Neural progenitor cell (in vitro differentiated cells): ENCODE data around the gene CRYM. TPM values are rescaled to one million over a fixed set of nuclear protein-coding genes. Genes with fewer than 3 reads are reported as not detected.

Experiments
- DNase-seq: peaks from one replicate; pipeline ENCODE4 v3.0.0-alpha.2; 2016; ENCODE audit warnings: low spot score
- H2AFZ ChIP-seq: fragments of 200-600 bp; sonication (generic); replicated peaks from 2 replicates; pipeline ENCODE4 v1.6.1; 2016; ENCODE audit warnings: antibody characterized with exemption
- H3F3A ChIP-seq: fragments of 200-600 bp; sonication (generic); 2 replicates; pipeline ENCODE4 v1.6.1; 2016; ENCODE audit warnings: antibody characterized with exemption, low read depth
- H3K27ac ChIP-seq: fragments of 200-600 bp; sonication (generic); 2 replicates; pipeline ENCODE4 v1.5.1; 2016; ENCODE audit warnings: mild to moderate bottlenecking
- H3K27me3 ChIP-seq: fragments of 200-600 bp; sonication (generic); 2 replicates; pipeline ENCODE4 v1.6.1; 2016; ENCODE audit warnings: mild to moderate bottlenecking, moderate library complexity
- H3K36me3 ChIP-seq: fragments of 200-600 bp; sonication (generic); 2 replicates; pipeline ENCODE4 v1.5.1; 2016
- H3K4me1 ChIP-seq: fragments of 200-600 bp; sonication (generic); 2 replicates; pipeline ENCODE4 v1.6.1; 2016; ENCODE audit warnings: mixed run types
- H3K4me2 ChIP-seq: fragments of 200-600 bp; sonication (generic); 2 replicates; pipeline ENCODE4 v1.6.1; 2016
- H3K4me3 ChIP-seq: fragments of 200-600 bp; sonication (generic); 2 replicates; pipeline ENCODE4 v1.5.1; 2016
- H3K79me2 ChIP-seq: fragments of 200-600 bp; sonication (generic); 2 replicates; pipeline ENCODE4 v1.6.1; 2016; ENCODE audit warnings: low read depth
- H3K9ac ChIP-seq: fragments of 200-600 bp; sonication (generic); 2 replicates; pipeline ENCODE4 v1.6.1; 2016
- H3K9me3 ChIP-seq: fragments of 200-600 bp; sonication (generic); 2 replicates; pipeline ENCODE4 v1.5.1; 2016; ENCODE audit warnings: low read depth
- H4K20me1 ChIP-seq: fragments of 200-600 bp; sonication (generic); 2 replicates; pipeline ENCODE4 v1.6.1; 2016; ENCODE audit warnings: low read depth
- H3K27ac Mint-ChIP-seq: 3 replicates; pipeline ENCODE4 v1.8.0; 2021; ENCODE audit warnings: mixed read lengths
- H3K27me3 Mint-ChIP-seq: 2 replicates; pipeline ENCODE4 v1.8.0; 2022; ENCODE audit warnings: low read depth, mild to moderate bottlenecking, inconsistent platforms, moderate library complexity, mixed read lengths; ENCODE audit not compliant: insufficient read depth
- H3K36me3 Mint-ChIP-seq: 3 replicates; pipeline ENCODE4 v1.8.0; 2021; ENCODE audit warnings: mixed read lengths
- H3K4me1 Mint-ChIP-seq: 3 replicates; pipeline ENCODE4 v1.8.0; 2021; ENCODE audit warnings: mixed read lengths
- H3K4me3 Mint-ChIP-seq: 3 replicates; pipeline ENCODE4 v1.8.0; 2021; ENCODE audit warnings: mild to moderate bottlenecking, moderate library complexity, mixed read lengths
- H3K9me3 Mint-ChIP-seq: 3 replicates; pipeline ENCODE4 v1.8.0; 2020; ENCODE audit warnings: mixed read lengths
- CTCF ChIP-seq: fragments of 200-600 bp; sonication (generic); IDR thresholded peaks from 2 replicates; pipeline ENCODE4 v1.5.1; 2017; ENCODE audit warnings: antibody characterized with exemption, mild to moderate bottlenecking
- EZH2 ChIP-seq: fragments of 200-600 bp; sonication (generic); IDR thresholded peaks from 2 replicates; pipeline ENCODE4 v1.6.1; 2017; ENCODE audit warnings: antibody characterized with exemption, mild to moderate bottlenecking, moderate library complexity
- EZH2phosphoT487 ChIP-seq: fragments of 200-600 bp; sonication (generic); IDR thresholded peaks from 2 replicates; pipeline ENCODE4 v1.6.1; 2017; ENCODE audit warnings: antibody characterized with exemption
- total RNA-seq: library from RNA; depleted of rRNA; stranded (reverse); fragments of >200 nt; gene quantifications from 2 replicates; pipeline ENCODE4 v1.2.3, GENCODE V29; 2015; ENCODE audit warnings: low replicate concordance

The CRYM gene
- total RNA-seq, 1 donor from 2014 or later, result 0.36 TPM

- no peak overlapping the region for H3K4me3 Mint-ChIP-seq
- H3K27ac Mint-ChIP-seq, result no peak overlapping the region
- TF ChIP-seq EZH2 (no peak), EZH2phosphoT487 (no peak), CTCF (no peak)
- Histone ChIP-seq H3K27me3 (no peaks in the 10 kb centered on the region), H3K27ac (no peak overlapping the region), H2AFZ (no peak overlapping the region), H3K9me3 (no peaks in the 10 kb centered on the region), H3K9ac (no peak overlapping the region), H3K4me3 (no peak overlapping the region), H3K4me1 (peaks cover 6% of the 10 kb centered on the region), H3K79me2 (no peaks in the 10 kb centered on the region), H4K20me1 (no peaks in the 10 kb centered on the region), H3K4me2 (no peak overlapping the region), H3F3A (peaks cover 8% of the 10 kb centered on the region), H3K36me3 (no peaks in the 10 kb centered on the region)
- H3K4me1 Mint-ChIP-seq, result peaks cover 14% of the 10 kb centered on the region
- no peaks in the 10 kb centered on the region for H3K36me3 Mint-ChIP-seq
- peaks cover 3% of the 10 kb centered on the region for H3K9me3 Mint-ChIP-seq
- no peak for DNase-seq
- H3K27me3 Mint-ChIP-seq, result peaks cover 4% of the 10 kb centered on the region
Observed at GRCh38 chr16:21218153-21218552, 59.9 kb downstream of the CRYM start.

- no peaks in the 10 kb centered on the region for H3K27me3 ChIP-seq
Observed at GRCh38 chr16:21217121-21217520, 61.0 kb downstream of the CRYM start.

DNA sequence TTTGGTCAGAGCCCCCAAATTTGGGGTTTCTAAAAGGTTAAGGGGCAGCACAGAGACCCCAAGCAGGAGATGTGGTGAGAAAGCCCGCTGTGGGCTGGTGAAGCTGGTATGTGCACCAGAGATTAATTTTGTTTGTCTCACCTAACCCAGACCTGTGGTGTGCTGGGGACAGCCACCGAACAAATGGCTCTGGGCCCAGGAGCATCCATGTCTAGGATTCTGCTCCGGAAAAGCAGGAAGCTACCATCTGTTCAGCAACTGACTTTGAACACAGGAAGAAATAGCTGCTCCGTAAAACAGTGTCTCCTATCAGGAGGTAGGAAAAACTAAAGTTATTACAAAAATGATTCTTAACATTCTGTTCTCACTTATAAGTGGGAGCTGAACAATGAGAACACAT, 64.0 kb downstream of the CRYM start:
- Mint-ChIP-seq H3K27ac (no peak overlapping the region), H3K36me3 (no peaks in the 10 kb centered on the region), H3K4me3 (no peak overlapping the region), H3K9me3 (peaks cover 2% of the 10 kb centered on the region), H3K4me1 (no peaks in the 10 kb centered on the region), H3K27me3 (peaks cover 2% of the 10 kb centered on the region)
- no peak overlapping the region for H3K9ac ChIP-seq
- no peaks in the 10 kb centered on the region for H4K20me1 ChIP-seq
- no peak overlapping the region for H3K27ac ChIP-seq
- H3F3A ChIP-seq, result no peaks in the 10 kb centered on the region
- TF ChIP-seq CTCF, result no peak
- no peak for TF ChIP-seq EZH2phosphoT487
- no peak for TF ChIP-seq EZH2
- no peak overlapping the region for H3K4me2 ChIP-seq
- no peaks in the 10 kb centered on the region for H3K4me1 ChIP-seq
- H3K79me2 ChIP-seq, result no peaks in the 10 kb centered on the region
- no peaks in the 10 kb centered on the region for H3K9me3 ChIP-seq
- no peak overlapping the region for H2AFZ ChIP-seq
- no peaks in the 10 kb centered on the region for H3K36me3 ChIP-seq
- no peaks in the 10 kb centered on the region for H3K27me3 ChIP-seq
- no peak overlapping the region for H3K4me3 ChIP-seq
- no peak for DNase-seq

More at GRCh38 chr16:21217121-21217520, 61.0 kb downstream of the CRYM start:
- Histone ChIP-seq H4K20me1 (no peaks in the 10 kb centered on the region), H2AFZ (no peak overlapping the region), H3K4me2 (no peak overlapping the region), H3K4me1 (no peaks in the 10 kb centered on the region), H3K36me3 (no peaks in the 10 kb centered on the region), H3K9me3 (no peaks in the 10 kb centered on the region), H3F3A (no peaks in the 10 kb centered on the region), H3K27ac (no peak overlapping the region), H3K4me3 (no peak overlapping the region), H3K79me2 (no peaks in the 10 kb centered on the region), H3K9ac (no peak overlapping the region)
- DNase-seq, result no peak
- Mint-ChIP-seq H3K4me1 (peaks cover 6% of the 10 kb centered on the region), H3K27me3 (peaks cover 4% of the 10 kb centered on the region), H3K36me3 (no peaks in the 10 kb centered on the region), H3K27ac (no peak overlapping the region), H3K9me3 (peaks cover 3% of the 10 kb centered on the region), H3K4me3 (no peak overlapping the region)
- no peak for TF ChIP-seq EZH2phosphoT487
- no peak for TF ChIP-seq EZH2
- TF ChIP-seq CTCF, result no peak

GRCh38 chr16:21211486-21211885, 66.6 kb downstream of the CRYM start, which contains the start of gene ZP2:
TSS of gene ZP2 (minus strand) at chr16:21211574. CDS start at chr16:21211547, 27 bp downstream.
- H3K27me3 ChIP-seq, result no peaks in the 10 kb centered on the region
- no peaks in the 10 kb centered on the region for H4K20me1 ChIP-seq
- H3K9me3 ChIP-seq, result no peaks in the 10 kb centered on the region
- H3K4me3 ChIP-seq, result no peak within 1 kb of the TSS
- peak within 1 kb of the TSS; percentile 57 for H3K27ac Mint-ChIP-seq
- H3K9me3 Mint-ChIP-seq, result peaks cover 2% of the 10 kb centered on the region
- H3K4me3 Mint-ChIP-seq, result no peak within 1 kb of the TSS
- no peak within 1 kb of the TSS for H3K9ac ChIP-seq
- H3K4me1 Mint-ChIP-seq, result no peaks in the 10 kb centered on the region
- no peaks in the 10 kb centered on the region for H3K36me3 Mint-ChIP-seq
- H3K4me2 ChIP-seq, result no peak within 1 kb of the TSS
- H3K4me1 ChIP-seq, result no peaks in the 10 kb centered on the region
- no peak within 1 kb of the TSS for H3K27ac ChIP-seq
- H2AFZ ChIP-seq, result no peak within 1 kb of the TSS
- H3K27me3 Mint-ChIP-seq, result peaks cover 2% of the 10 kb centered on the region
- H3K79me2 ChIP-seq, result no peaks in the 10 kb centered on the region
- no peak for DNase-seq
- H3K36me3 ChIP-seq, result no peaks in the 10 kb centered on the region
- H3F3A ChIP-seq, result no peaks in the 10 kb centered on the region
- TF ChIP-seq EZH2phosphoT487 (no peak), EZH2 (no peak), CTCF (no peak)
